ENCODE measurements around the gene NEIL3. TPM values are rescaled to one million over a fixed set of nuclear protein-coding genes. Genes with fewer than 3 reads are reported as not detected.

The NEIL3 gene
- polyA plus RNA-seq, 1 donor from 2014 or later: 0.15 TPM

- H3K27me3 ChIP-seq (ENCODE audit: insufficient read depth, low read depth, low read length): no peaks in the 10 kb centered on the region
- H2AFZ ChIP-seq (ENCODE audit: low read depth, low read length): no peak overlapping the region
- H3K27ac ChIP-seq (ENCODE audit: low read length): no peak overlapping the region
- H3K4me2 ChIP-seq (ENCODE audit: low read length): no peak overlapping the region
- no peak overlapping the region for H3K9ac ChIP-seq (ENCODE audit: low read length)
- no peaks in the 10 kb centered on the region for H4K20me1 ChIP-seq (ENCODE audit: insufficient read depth)
- no peaks in the 10 kb centered on the region for H3K79me2 ChIP-seq (replicated peaks; ENCODE audit: insufficient read depth, low read length)
- TF ChIP-seq TAF1 (IDR thresholded peaks at IDR 0.05; ENCODE audit: low read depth): no peak
- H3K9me2 ChIP-seq (ENCODE audit: insufficient read depth, low read length): no peaks in the 10 kb centered on the region
- H3K36me3 ChIP-seq (ENCODE audit: insufficient read depth, low read length): no peaks in the 10 kb centered on the region
- no peaks in the 10 kb centered on the region for H3K9me3 ChIP-seq (ENCODE audit: low read length)
- no peaks in the 10 kb centered on the region for H3F3A ChIP-seq (ENCODE audit: insufficient read depth, low read length, poor library complexity, severe bottlenecking)
- H3K4me3 ChIP-seq (ENCODE audit: low read length): no peak overlapping the region
Measured at GRCh38 chr4:177393236-177393635, 83.6 kb downstream of the NEIL3 start.

GRCh38 chr4:177396352-177396751 lies 86.7 kb downstream of the NEIL3 start:
- Histone ChIP-seq H3K4me2 (ENCODE audit: low read length) (no peak overlapping the region), H3K9me2 (ENCODE audit: insufficient read depth, low read length) (no peaks in the 10 kb centered on the region), H3K27ac (ENCODE audit: low read length) (no peak overlapping the region), H3K36me3 (ENCODE audit: insufficient read depth, low read length) (no peaks in the 10 kb centered on the region), H3F3A (ENCODE audit: insufficient read depth, low read length, poor library complexity, severe bottlenecking) (no peaks in the 10 kb centered on the region), H3K27me3 (ENCODE audit: insufficient read depth, low read depth, low read length) (no peaks in the 10 kb centered on the region), H3K9me3 (ENCODE audit: low read length) (no peaks in the 10 kb centered on the region), H4K20me1 (ENCODE audit: insufficient read depth) (no peaks in the 10 kb centered on the region), H3K4me3 (ENCODE audit: low read length) (no peak overlapping the region), H2AFZ (ENCODE audit: low read depth, low read length) (no peak overlapping the region), H3K9ac (ENCODE audit: low read length) (no peak overlapping the region), H3K79me2 (replicated peaks; ENCODE audit: insufficient read depth, low read length) (no peaks in the 10 kb centered on the region)
- no peak for TF ChIP-seq TAF1 (IDR thresholded peaks at IDR 0.05; ENCODE audit: low read depth)
- TF ChIP-seq CTCF (IDR thresholded peaks at IDR 0.05; ENCODE audit: poor library complexity, severe bottlenecking): no peak
- TF ChIP-seq EZH2 (IDR thresholded peaks at IDR 0.05; ENCODE audit: borderline replicate concordance, insufficient read depth, low read length, poor library complexity, severe bottlenecking): no peak
- TF ChIP-seq EP300 (conservative IDR thresholded peaks at IDR 0.05; ENCODE audit: poor library complexity, severe bottlenecking): no peak
- TF ChIP-seq REST (IDR thresholded peaks at IDR 0.05; ENCODE audit: borderline replicate concordance): no peak
- TF ChIP-seq RAD21 (conservative IDR thresholded peaks at IDR 0.05): no peak
- TF ChIP-seq MXI1 (conservative IDR thresholded peaks at IDR 0.05; ENCODE audit: poor library complexity, severe bottlenecking): no peak
- no peak for TF ChIP-seq POLR2AphosphoS5 (IDR thresholded peaks at IDR 0.05)
- TF ChIP-seq SMC3 (conservative IDR thresholded peaks at IDR 0.05; ENCODE audit: poor library complexity): no peak

- no peak for TF ChIP-seq EP300 (conservative IDR thresholded peaks at IDR 0.05; ENCODE audit: poor library complexity, severe bottlenecking)
- TF ChIP-seq REST (IDR thresholded peaks at IDR 0.05; ENCODE audit: borderline replicate concordance): no peak
- TF ChIP-seq POLR2AphosphoS5 (IDR thresholded peaks at IDR 0.05): no peak
- TF ChIP-seq SMC3 (conservative IDR thresholded peaks at IDR 0.05; ENCODE audit: poor library complexity): no peak
- no peak for TF ChIP-seq CTCF (IDR thresholded peaks at IDR 0.05; ENCODE audit: poor library complexity, severe bottlenecking)
- no peak for TF ChIP-seq EZH2 (IDR thresholded peaks at IDR 0.05; ENCODE audit: borderline replicate concordance, insufficient read depth, low read length, poor library complexity, severe bottlenecking)
- TF ChIP-seq MXI1 (conservative IDR thresholded peaks at IDR 0.05; ENCODE audit: poor library complexity, severe bottlenecking): no peak
- TF ChIP-seq RAD21 (conservative IDR thresholded peaks at IDR 0.05): no peak
- no peak for TF ChIP-seq TAF1 (IDR thresholded peaks at IDR 0.05; ENCODE audit: low read depth)
- Histone ChIP-seq H3K9me2 (ENCODE audit: insufficient read depth, low read length) (no peaks in the 10 kb centered on the region), H3F3A (ENCODE audit: insufficient read depth, low read length, poor library complexity, severe bottlenecking) (no peaks in the 10 kb centered on the region), H3K36me3 (ENCODE audit: insufficient read depth, low read length) (no peaks in the 10 kb centered on the region), H3K9ac (ENCODE audit: low read length) (no peak overlapping the region), H3K9me3 (ENCODE audit: low read length) (no peaks in the 10 kb centered on the region), H3K4me2 (ENCODE audit: low read length) (no peak overlapping the region), H3K4me3 (ENCODE audit: low read length) (no peak overlapping the region), H2AFZ (ENCODE audit: low read depth, low read length) (no peak overlapping the region), H4K20me1 (ENCODE audit: insufficient read depth) (no peaks in the 10 kb centered on the region), H3K27me3 (ENCODE audit: insufficient read depth, low read depth, low read length) (no peaks in the 10 kb centered on the region), H3K27ac (ENCODE audit: low read length) (no peak overlapping the region), H3K79me2 (replicated peaks; ENCODE audit: insufficient read depth, low read length) (no peaks in the 10 kb centered on the region)
Measured at GRCh38 chr4:177400030-177400429, 90.4 kb downstream of the NEIL3 start.

Data from neural cell (in vitro differentiated cells).